ELF-1 (cell line): ENCODE results near the gene CHRND.
"Not testable (repeated sequence)": the region's sequence is repeated elsewhere in the genome, so short reads cannot be mapped to it uniquely, and the experiment has no call there.

Source experiments
- DNase-seq: peaks from one replicate; pipeline ENCODE4 v3.0.0-alpha.2; 2016; ENCODE audit warnings: low read depth, low spot score

The CHRND gene

DNA sequence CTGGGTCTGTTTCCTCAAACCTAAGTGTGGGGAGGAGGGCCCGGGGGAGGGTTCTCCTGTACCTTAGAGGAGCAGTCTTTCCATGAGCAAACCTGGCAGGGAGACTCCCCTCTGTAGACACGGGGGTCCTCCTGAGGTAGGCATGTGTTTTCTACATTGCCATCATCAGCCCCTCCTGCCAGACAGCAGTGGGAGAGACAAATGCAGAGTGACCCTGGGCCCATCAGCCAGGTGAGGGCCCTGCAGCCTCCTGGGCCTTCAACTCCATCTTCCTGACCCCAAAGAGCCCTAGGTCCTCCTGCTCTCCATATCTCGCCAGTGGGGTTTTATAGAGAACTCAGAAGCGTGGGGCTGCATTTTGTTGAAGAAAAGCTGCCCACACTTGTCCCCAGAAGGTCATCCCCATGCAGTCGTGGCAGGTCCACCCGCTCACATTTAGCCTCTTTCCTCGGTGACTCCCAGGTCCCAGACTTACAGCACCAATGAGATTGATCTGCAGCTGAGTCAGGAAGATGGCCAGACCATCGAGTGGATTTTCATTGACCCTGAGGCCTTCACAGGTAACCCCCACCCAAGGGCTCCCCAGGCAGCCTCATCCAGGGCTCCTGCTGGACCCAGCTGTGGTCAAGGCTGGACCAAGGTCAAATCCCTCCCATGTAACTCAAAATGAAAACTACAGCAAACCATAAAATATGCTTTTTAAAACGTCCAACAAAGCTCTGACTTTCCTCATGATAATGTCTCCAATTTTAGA, 16.2 kb downstream of the CHRND start:
- no peak for DNase-seq

DNA sequence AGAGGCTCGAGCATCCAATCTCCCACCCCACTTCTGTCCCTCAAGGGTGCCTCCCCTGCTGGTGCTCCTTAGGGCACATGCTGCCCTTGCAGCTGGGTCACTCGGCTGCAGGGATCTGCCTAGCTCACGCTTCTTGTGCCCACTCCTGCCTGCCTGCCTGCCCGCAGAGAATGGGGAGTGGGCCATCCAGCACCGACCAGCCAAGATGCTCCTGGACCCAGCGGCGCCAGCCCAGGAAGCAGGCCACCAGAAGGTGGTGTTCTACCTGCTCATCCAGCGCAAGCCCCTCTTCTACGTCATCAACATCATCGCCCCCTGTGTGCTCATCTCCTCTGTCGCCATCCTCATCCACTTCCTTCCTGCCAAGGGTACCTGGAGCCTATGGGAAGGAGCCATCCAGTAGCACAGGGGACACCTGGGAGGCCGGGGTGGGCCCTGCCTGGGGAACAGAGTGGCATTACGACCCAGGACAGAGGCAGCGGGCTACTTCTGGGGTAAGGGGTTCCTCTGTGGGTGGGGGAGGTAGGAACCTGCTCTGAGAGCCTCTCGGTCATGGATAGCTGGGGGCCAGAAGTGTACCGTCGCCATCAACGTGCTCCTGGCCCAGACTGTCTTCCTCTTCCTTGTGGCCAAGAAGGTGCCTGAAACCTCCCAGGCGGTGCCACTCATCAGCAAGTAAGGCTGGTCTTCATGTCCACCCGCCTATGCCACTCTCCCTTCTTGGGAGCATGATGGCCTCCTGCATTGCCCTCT, 16.9 kb downstream of the CHRND start:
- no peak for DNase-seq

DNA sequence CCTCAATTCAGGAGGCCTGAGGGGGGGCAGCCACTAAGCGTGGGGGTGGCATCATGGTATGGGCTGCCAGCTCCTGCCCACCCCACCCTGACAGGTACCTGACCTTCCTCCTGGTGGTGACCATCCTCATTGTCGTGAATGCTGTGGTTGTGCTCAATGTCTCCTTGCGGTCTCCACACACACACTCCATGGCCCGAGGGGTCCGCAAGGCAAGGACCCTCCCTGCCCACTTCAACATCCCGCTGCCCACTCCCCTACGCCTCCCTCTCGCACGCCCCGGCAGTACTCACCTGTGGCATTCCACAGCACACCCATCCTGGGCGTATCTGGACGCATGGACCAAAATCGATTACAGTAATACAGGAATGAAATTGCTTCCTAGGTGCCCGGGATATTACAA, 17.5 kb downstream of the CHRND start:
- no peak for DNase-seq

DNA sequence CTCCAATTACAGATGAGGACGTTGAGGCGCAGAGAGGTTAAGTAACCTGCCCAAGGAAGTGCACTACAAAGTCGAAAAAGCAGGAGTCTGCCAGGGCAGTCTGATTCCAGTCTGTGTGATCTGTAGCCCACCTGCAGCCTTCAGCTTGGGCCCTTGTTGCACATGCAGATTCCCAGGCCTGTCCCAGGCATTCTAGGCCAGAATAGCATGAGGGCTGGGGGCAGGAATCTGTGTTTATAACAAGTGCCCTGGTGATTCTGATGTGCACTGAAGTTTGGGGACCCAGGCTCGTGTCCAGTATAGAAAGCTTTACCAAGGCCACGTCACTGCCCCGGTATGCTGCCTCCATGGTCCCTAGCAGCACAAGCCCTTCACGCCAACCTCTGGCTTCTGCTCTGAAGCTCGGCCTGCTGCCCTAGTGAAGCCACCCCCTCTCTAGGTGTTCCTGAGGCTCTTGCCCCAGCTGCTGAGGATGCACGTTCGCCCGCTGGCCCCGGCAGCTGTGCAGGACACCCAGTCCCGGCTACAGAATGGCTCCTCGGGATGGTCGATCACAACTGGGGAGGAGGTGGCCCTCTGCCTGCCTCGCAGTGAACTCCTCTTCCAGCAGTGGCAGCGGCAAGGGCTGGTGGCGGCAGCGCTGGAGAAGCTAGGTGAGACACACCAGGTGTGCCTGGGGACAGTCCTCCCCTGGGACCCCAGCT, 18.1 kb downstream of the CHRND start:
- no peak for DNase-seq

DNA sequence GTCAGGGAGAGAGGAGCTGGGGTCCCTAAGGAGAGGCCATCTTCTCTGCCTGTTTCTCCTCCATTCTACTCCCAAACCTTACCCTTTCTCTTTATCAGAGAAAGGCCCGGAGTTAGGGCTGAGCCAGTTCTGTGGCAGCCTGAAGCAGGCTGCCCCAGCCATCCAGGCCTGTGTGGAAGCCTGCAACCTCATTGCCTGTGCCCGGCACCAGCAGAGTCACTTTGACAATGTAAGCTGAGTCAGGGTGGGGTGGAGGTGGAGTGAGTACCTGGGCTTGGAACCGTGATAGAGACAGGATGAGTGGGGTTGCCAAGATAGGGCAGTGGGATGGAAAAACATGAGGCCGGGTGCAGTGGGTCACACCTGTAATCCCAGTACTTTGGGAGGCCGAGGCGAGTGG, 18.7 kb downstream of the CHRND start:
- no peak for DNase-seq

DNA sequence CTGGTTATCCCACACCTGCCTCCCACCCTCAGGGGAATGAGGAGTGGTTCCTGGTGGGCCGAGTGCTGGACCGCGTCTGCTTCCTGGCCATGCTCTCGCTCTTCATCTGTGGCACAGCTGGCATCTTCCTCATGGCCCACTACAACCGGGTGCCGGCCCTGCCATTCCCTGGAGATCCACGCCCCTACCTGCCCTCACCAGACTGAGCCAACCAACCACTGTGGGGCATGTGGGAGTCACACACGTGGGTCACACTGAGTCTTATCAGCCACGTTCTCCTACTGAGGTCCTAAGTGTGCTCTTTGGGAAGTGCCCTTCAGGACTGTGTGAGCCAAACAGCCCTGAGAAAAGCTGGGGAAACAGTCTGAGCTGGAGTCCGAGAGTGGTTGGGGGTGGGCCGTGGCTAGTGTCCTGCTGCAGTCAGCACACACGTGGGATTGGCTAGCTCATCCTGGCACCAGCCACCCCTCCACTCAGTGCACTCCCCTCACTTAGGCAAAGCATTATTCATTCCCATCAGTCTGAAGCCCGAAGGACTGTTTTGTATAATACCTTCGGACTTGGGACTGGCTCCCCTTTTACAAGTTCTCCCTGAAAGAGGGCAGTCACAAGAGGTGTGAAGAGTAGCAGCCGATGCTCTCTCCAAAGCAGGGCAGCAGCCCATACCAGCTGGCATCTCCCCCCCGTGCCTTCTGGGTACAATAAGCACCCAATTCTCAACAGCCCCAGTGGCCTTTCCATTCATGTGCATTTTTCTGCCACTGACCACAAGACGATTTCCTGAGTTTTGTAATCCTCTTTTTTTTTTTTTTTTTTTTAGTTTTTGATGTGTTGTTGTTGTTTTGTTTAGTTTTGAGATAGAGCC, 19.8 kb downstream of the CHRND start:
- no peak for DNase-seq

DNA sequence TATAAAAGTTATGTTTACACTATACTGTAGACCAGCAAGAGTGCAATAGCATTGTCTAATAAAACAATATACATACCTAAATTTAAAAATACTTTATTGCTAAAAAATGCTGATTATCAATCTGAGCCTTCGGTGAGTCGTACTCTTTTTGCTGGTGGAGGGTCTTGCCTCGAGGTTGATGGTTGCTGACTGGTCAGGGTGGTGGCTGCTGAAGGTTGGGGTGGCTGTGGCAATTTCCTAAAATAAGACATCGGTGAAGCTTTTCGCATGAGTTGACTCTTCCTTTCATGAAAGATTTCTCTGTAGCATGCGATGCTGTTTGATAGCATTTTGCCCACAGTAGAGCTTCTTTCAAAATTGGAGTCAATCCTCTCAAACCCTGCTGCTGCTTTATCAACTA, 22.0 kb downstream of the CHRND start:
- DNase-seq = no peak

DNA sequence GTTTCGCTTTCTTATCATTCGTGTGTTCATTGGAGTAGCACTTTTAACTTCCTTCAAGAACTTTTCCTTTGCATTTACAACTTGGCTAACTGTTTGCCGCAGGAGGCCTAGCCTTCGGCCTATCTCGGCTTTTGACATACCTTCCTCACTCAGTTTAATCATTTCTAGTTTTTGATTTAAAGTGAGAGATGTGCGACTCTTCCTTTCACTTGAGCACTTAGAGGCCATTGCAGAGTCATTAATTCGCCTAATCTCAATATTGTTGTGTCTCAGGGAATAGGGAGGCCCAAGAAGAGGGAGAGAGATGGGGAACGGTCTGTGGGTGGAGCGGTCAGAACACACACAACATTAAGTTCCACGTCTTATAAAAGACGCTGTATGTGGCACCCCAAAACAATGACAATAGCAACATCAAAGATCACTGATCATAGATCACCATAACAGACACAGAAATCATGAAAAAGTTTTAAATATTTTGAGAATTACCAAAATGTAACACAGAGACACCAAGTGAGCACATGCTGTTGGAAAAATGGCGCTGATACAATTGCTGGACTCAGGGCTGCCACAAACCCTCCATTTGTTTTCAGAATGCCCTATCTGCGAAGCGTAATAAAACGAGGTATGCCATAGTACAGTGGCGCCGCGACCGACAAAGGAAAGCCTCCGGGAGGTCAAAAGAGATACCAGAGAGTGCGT, 23.8 kb downstream of the CHRND start:
- no peak for DNase-seq

DNA sequence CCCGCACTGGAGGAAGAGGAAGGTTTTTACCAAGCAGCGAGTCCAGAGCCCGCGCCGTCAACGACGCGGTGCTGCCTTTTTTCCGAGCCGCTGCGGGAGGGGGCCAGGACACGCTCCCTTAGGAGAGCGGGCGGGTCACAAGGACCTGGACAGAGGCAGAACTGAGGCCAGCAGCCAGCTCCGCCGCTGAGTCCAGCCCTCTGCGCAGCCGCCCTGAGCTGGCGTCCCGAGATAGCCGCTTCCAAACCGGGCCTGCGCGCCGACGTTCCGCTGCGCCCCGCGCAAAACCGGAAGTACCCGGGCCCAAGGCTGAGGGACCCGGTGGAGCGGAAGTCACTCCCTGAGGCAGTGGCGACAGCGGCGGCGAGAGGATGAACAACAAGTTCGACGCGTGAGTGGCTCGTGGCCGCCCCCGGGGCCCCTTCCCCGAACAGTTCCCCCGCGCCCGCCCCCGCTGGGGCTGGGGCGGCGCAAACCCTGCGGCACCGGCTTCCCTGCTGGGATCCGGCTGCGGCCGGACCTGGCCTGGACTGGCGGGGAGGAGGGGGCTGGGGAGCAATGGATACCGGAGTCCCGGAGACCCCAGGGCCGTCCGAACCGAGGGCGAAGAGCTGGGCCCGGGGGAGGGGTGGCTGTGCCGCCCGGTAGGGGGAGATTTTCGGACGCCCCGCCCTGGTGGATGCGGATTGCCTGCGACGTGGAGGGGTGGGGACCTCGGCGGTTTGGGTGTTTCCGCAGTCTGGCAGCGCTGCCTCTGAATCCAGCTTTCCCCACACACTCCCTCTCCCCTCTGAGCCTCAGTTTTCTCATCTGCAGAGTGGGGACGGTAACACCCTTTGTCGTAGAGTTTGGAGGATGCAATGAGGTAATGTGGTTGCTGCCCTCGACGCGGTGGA, 24.6 kb downstream of the CHRND start, which contains the start of the genes EIF4E2 and TIGD1:
TSS of gene EIF4E2 (plus strand) at position 336 of the 896 bp plus-strand sequence. CDS start at position 372, 36 bp downstream.
TSS of gene TIGD1 (minus strand) at position 204 of the 896 bp plus-strand sequence. CDS start 675 bp downstream, outside the sequence.
- peak; percentile 97 for DNase-seq

DNA sequence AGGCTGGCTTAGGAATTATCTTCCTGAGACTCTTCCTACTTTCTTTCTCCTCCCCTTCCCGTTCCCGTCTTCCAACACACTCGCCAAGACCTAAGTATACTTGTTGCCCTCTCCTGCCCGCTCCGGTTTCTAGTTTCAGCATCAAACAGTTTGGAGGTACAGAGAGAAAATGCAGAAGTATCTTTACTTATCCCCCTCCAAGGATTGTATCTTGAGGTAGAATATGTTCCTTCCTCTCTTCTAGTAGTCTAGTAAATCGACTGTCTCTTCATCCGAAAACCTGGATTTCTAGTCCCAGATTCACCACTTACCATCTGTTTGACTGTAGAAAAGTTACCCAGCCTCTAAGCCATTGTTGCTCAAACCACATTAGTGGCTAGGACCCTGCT, 25.3 kb downstream of the CHRND start:
- DNase-seq = no peak

DNA sequence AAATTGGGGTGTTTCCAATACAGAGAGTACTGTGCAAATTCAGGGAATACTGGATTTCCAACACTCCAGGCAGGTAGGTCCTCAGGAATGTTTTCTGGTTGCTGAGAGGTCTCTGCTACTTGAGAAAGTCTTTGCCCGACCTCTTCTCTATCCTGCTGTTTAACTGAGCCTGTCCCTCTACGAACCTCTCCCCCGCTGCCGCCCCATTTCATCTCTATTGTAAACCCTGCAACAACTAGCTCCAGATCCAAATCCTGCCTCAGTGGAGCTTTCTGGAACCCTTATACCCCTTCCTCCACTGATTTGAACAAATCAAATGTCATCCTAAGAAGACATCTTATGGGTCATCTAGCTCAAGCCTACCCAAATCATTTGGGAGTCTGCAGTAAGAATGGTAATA, 25.8 kb downstream of the CHRND start:
- no peak for DNase-seq

DNA sequence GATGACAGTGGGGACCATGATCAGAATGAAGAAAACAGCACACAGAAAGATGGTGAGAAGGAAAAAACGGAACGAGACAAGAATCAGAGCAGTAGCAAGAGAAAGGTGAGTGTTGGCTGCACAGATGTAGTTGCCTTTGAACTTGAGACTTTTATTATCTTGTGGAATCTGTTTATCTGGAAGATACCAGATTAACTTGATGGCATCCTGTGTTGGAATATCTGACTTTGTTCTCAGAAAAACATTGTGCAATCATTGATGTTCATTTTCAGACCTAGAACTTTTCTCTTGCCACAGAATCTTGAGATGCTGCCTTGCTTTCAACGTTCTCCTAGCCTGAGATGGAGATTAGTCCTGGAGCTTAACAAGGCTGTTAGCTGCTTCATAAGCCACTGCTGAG, 30.5 kb downstream of the CHRND start:
- no peak for DNase-seq

DNA sequence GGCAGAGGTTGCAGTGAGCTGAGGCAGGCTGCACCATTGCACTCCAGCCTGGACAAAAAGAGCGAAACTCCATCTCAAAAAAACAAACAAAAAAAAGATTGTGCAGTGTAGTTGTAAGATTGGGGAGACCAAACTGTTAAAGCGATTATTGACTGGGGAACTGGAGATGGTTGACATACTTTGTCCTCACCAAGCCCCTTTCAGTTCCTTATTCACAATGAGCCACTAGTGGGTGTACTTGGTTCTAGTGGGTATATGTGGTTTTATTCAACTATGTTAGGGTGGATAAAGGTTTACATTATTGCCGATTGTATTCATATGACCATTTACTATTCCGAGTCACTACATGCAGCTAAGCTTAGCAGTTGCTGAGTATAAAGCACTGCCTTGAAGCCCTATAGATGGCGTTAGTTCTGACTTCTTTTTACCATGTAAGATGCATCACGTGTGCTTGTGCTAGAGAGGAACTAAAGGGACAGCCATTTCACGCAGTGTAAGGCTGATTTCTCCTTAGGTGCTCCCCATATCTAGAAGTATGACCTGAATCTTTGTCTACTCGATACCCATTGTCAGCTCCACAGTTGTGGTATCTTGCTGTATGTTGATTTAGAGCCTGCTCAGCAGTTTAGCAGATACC, 36.7 kb downstream of the CHRND start:
- DNase-seq = no peak

DNA sequence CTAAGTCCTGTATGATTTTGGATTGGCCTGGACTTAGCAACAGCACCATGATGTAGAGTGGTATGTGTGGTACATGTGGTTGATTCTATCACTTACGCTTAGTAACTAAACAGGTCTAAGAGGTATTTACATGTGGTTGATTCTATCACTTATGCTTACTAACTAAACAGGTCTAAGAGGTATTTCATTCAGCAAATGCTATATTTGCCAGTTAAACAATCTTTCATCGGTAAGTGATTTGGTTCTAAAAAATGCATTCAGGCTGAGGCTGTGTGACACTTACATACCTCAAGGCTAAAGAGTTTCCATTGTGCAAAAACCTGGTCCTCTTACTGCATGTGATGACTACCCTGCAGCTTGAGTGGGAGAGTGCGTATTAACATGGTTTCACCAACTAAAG, 37.6 kb downstream of the CHRND start:
- no peak for DNase-seq

DNA sequence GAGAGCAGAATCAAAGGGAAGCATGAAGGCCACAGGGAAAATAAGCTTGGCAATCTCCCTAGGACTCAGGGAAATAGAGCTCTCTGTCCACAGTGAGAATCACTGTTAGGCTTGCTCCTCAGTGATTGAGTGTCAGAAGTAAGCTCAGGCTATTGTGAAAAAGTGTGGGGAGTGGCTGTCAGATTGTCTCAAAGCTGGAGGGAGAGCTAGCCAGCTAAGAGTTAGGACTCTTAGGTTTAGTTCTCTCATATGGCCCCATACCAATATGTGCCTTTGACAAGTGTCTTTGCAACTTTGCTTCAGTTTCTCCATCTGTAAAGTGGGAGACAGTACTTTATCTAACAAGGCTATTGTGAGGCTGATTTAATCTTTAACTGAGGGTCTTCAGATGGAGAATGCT, 41.8 kb downstream of the CHRND start:
- DNase-seq = no peak

DNA sequence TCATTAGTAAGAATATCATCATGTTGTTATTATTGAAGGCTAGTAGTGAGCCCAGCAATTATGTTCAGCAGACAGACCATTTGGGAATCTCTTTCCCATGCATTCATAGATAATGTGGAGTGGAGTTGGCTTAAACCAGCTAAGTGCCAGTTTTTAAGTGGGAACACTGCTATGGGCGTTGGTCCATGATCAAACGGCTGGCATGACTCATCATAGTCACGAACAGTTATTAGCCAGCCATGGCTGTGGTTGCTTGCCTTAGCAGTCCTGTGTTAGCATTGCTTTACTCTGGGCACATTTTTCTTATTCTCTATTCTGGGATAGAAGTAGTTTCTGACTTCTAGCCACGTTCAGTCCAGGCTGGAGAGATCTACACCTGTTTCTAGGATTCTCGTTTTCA, 42.2 kb downstream of the CHRND start:
- no peak for DNase-seq

DNA sequence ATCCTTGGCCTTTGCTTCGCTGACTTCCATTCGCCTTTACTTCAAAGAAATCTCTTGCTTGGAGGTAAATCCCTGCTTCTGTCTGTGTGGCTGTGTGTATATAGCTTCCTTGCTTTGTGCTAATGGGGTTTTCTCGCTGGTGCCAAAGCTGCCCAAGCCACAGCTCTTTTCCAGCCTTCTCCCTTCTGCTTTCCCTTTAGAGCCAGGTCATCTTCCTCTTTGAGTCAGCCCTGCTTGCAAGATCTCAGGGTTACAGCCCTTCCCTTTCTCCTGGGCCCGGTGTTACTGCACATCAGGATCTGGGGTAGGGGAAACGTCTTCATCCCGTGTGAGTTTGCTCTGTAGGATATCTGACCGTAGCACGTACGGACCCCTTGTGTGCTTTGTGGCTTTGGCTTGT, 43.6 kb downstream of the CHRND start:
- no peak for DNase-seq

DNA sequence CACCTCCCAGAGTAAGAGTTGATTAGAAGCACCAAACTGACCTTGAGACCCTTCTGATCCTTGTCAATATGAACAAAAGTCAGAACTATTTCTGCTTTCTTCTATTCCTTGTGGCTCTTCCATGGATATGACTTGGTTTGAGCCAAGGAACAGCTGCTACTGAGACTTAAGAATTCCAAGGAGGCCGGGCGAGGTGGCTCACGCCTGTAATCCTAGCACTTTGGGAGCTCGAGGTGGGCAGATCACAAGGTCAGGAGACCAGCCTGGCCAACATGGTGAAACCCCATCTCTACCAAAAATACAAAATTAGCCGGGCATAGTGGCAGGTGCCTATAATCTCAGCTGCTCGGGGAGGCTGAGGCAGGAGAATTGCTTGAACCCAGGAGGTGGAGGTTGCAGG, 44.5 kb downstream of the CHRND start:
- DNase-seq = not testable (repeated sequence)

DNA sequence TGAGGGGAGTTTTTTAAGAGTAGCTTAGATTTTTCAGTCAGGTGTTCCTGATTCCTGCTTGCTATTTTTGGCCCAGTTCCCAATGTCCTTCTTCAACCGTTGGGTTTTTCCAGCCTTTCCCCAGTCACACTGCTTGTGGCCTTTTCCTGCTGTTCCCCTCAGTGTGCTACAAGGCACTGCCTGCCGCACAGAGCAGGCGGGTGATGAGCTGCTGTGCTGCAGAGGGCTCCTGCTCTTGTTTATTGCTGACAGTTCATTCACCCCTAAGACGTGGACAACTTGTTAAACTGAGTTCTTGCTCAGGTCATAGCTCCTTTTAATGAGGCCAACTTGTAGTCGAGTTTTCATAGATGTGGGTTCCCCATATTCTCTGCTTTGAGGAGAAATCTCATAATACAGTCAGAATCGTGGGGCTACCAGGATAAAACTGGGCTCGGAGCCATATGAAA, 45.1 kb downstream of the CHRND start:
- DNase-seq = no peak
